HCT116 (cell line): ENCODE data around the gene TBL1X. TPM values are rescaled to one million over a fixed set of nuclear protein-coding genes. Genes with fewer than 3 reads are reported as not detected.
A peak's percentile ranks its signal among the peaks of the same experiment; 100 is the strongest.

Experiments
- ATAC-seq: fragments of 200-7000 bp; cut with Tn5 transposase; 2 replicates; pipeline ENCODE4 v1.9.1; 2020; ENCODE audit warnings: mild to moderate bottlenecking, moderate library complexity
- BruUV-seq: library from RNA; stranded (reverse); fragments of 400-500 nt; replicated peaks from 2 replicates; lab custom pipeline; 2021; lab: Mats Ljungman, UMichigan
- CTCF ChIA-PET: fragments of 300-600 bp; sonication (Branson Sonifier 250); formaldehyde crosslinking; loops from one replicate; lab custom pipeline; 2021; ENCODE audit warnings: antibody characterized with exemption; lab: Charles Lee
- POLR2A ChIA-PET: fragments of 300-600, 350-600 bp; sonication (Branson Sonifier 250); formaldehyde crosslinking; loops from one replicate; lab custom pipeline; 2021; ENCODE audit warnings: antibody characterized with exemption; lab: Charles Lee
- RAD21 ChIA-PET, 2 experiments: fragments of 300-600 bp; sonication (Branson Sonifier 250); formaldehyde crosslinking; loops; one replicate each; lab custom pipeline; 2023; ENCODE audit warnings: low total read pairs in 2 of 2; ENCODE audit not compliant: uncharacterized antibody in 2 of 2, unreplicated experiment in 2 of 2, low non-redundant PET in 1 of 2; lab: Charles Lee
- DNase-seq: peaks from one replicate; pipeline ENCODE4 v3.0.0-alpha.2; 2010; ENCODE audit warnings: low read depth, low spot score
- H2AFZ ChIP-seq: fragments of 200-600 bp; shearing (Covaris generic), sonication (generic); 2 replicates; pipeline ENCODE4 v1.6.1; 2017; ENCODE audit warnings: low read depth, mixed run types, mixed read lengths, antibody characterized with exemption, low read length; ENCODE audit not compliant: poor library complexity, severe bottlenecking
- H3K27ac ChIP-seq: 2 replicates; pipeline ENCODE4 v1.5.1; 2012; ENCODE audit warnings: low read depth, low read length
- H3K27me3 ChIP-seq: fragments of 200-600 bp; sonication (generic); 2 replicates; pipeline ENCODE4 v1.6.1; 2016; ENCODE audit warnings: mixed run types, low read length, mixed read lengths; ENCODE audit not compliant: insufficient read depth
- H3K36me3 ChIP-seq, 2 experiments: fragments of 200-500 bp in 1 of 2; fragments of 200-600 bp in 1 of 2; sonication (Bioruptor generic) in 1 of 2; sonication (generic) in 1 of 2; 2 replicates each; pipeline versions ENCODE4 v1.5.1 to v1.6.1; 2014 to 2016; ENCODE audit warnings: low read length in 2 of 2, inconsistent platforms in 1 of 2, mixed read lengths in 1 of 2, mixed run types in 1 of 2; ENCODE audit not compliant: insufficient read depth in 2 of 2, control insufficient read depth in 1 of 2
- H3K4me1 ChIP-seq, 2 experiments: fragments of 200-600 bp in 1 of 2; sonication (generic) in 1 of 2; 2 replicates each; pipeline versions ENCODE4 v1.5.1 to v1.6.1; 2012 to 2017; ENCODE audit warnings: low read length in 2 of 2, inconsistent platforms in 1 of 2, mild to moderate bottlenecking in 1 of 2, mixed read lengths in 1 of 2, mixed run types in 1 of 2, moderate library complexity in 1 of 2; ENCODE audit not compliant: insufficient read depth in 2 of 2, control insufficient read depth in 1 of 2
- H3K4me2 ChIP-seq: fragments of 200-600 bp; sonication (generic); 2 replicates; pipeline ENCODE4 v1.6.1; 2017; ENCODE audit warnings: mixed run types, low read length, mixed read lengths
- H3K4me3 ChIP-seq, 2 experiments: fragments of 200-600 bp in 1 of 2; sonication (generic) in 1 of 2; replicated peaks in 1 of 2; 2 replicates each; pipeline ENCODE4 v1.5.1; 2011 to 2016; ENCODE audit warnings: low read length in 2 of 2, control low read depth in 1 of 2, low read depth in 1 of 2, mild to moderate bottlenecking in 1 of 2, mixed read lengths in 1 of 2, mixed run types in 1 of 2
- H3K79me2 ChIP-seq: fragments of 200-600 bp; sonication (generic); 2 replicates; pipeline ENCODE4 v1.6.1; 2017; ENCODE audit warnings: mild to moderate bottlenecking, mixed run types, low read length, moderate library complexity, mixed read lengths; ENCODE audit not compliant: insufficient read depth
- H3K9ac ChIP-seq: fragments of 200-600 bp; sonication (generic); 2 replicates; pipeline ENCODE4 v1.6.1; 2016; ENCODE audit warnings: low read length, mixed read lengths
- H3K9me2 ChIP-seq: fragments of 200-600 bp; sonication (generic), shearing (Covaris generic); 2 replicates; pipeline ENCODE4 v1.6.1; 2017; ENCODE audit warnings: mixed run types, mild to moderate bottlenecking, moderate library complexity; ENCODE audit not compliant: insufficient read depth
- H3K9me3 ChIP-seq, 2 experiments: fragments of 200-500 bp in 1 of 2; fragments of 200-600 bp in 1 of 2; sonication (Bioruptor generic) in 1 of 2; sonication (generic) in 1 of 2; 2 replicates each; pipeline ENCODE4 v1.6.1; 2014 to 2017; ENCODE audit warnings: low read length in 2 of 2, mixed read lengths in 2 of 2, inconsistent platforms in 1 of 2, low read depth in 1 of 2, mild to moderate bottlenecking in 1 of 2, mixed run types in 1 of 2, moderate library complexity in 1 of 2; ENCODE audit not compliant: control insufficient read depth in 1 of 2, insufficient read depth in 1 of 2
- H4K20me1 ChIP-seq: fragments of 200-600 bp; sonication (generic), shearing (Covaris generic); 2 replicates; pipeline ENCODE4 v1.6.1; 2017; ENCODE audit warnings: mixed run types, mild to moderate bottlenecking, moderate library complexity; ENCODE audit not compliant: insufficient read depth
- CBX3 ChIP-seq: IDR thresholded peaks from 2 replicates; pipeline ENCODE4 v1.6.1; 2012; ENCODE audit warnings: low read depth
- CEBPB ChIP-seq: IDR thresholded peaks from 2 replicates; pipeline ENCODE4 v1.6.1; 2012; ENCODE audit warnings: low read depth
- EZH2phosphoT487 ChIP-seq: fragments of 200-600 bp; IDR thresholded peaks from 2 replicates; pipeline ENCODE4 v1.6.1; 2018; ENCODE audit warnings: antibody characterized with exemption, borderline replicate concordance
- FOSL1 ChIP-seq: IDR thresholded peaks from 2 replicates; pipeline ENCODE4 v1.6.1; 2012; ENCODE audit warnings: low read depth
- POLR2A ChIP-seq: IDR thresholded peaks from 2 replicates; pipeline ENCODE4 v1.7.0; 2011; ENCODE audit warnings: borderline replicate concordance; ENCODE audit not compliant: insufficient read depth, insufficient read length; ENCODE audit errors: extremely low read depth
- RAD21 ChIP-seq: IDR thresholded peaks from 2 replicates; pipeline ENCODE4 v1.6.1; 2012; ENCODE audit warnings: low read depth, mild to moderate bottlenecking
- SIN3A ChIP-seq: IDR thresholded peaks from 2 replicates; pipeline ENCODE4 v1.6.1; 2012; ENCODE audit warnings: low read depth
- SRF ChIP-seq: IDR thresholded peaks from 2 replicates; pipeline ENCODE4 v1.6.1; 2012; ENCODE audit warnings: low read depth
- intact Hi-C: fragments of 100-400 bp; cut with micrococcal nuclease; formaldehyde crosslinking; loops from 2 replicates; pipeline ENCODE4 v1.10.0; 2022
- total RNA-seq: library from RNA; stranded (reverse); gene quantifications from one replicate; pipeline ENCODE4 v1.2.1, GENCODE V29; 2021; ENCODE audit not compliant: unreplicated experiment

The TBL1X gene
- total RNA-seq, 1 experiment from 2014 or later = 37.8 TPM

- ChIA-PET RAD21 (no interaction called here), POLR2A (no interaction called here), CTCF (no interaction called here)
- H3K9me3 ChIP-seq = no peaks in the 10 kb centered on the region
- no peaks in the 10 kb centered on the region for H3K36me3 ChIP-seq
- H3K4me2 ChIP-seq = peak overlapping the region; percentile 19
- no peak overlapping the region for H3K27ac ChIP-seq
- H3K9me2 ChIP-seq = no peaks in the 10 kb centered on the region
- DNase-seq = no peak
- H3K4me3 ChIP-seq = no peak overlapping the region
- no peaks in the 10 kb centered on the region for H3K79me2 ChIP-seq
- no peak overlapping the region for H2AFZ ChIP-seq
- peak; percentile 54 for ATAC-seq
- H3K4me1 ChIP-seq = peaks cover 11 to 25% of the 10 kb centered on the region in 2 experiments; a peak in 3 of 4 replicates
- H3K27me3 ChIP-seq = no peaks in the 10 kb centered on the region
- no TSS peak for BruUV-seq
- no peak overlapping the region for H3K9ac ChIP-seq
- intact Hi-C loops = no loop called here
- TF ChIP-seq SRF (peak; percentile 40; the same call in 1 of the 2 replicates), POLR2A (no peak), FOSL1 (no peak)
- H4K20me1 ChIP-seq = no peaks in the 10 kb centered on the region
Measured at GRCh38 chrX:9562851-9563250, 98.0 kb downstream of the TBL1X start.

DNA sequence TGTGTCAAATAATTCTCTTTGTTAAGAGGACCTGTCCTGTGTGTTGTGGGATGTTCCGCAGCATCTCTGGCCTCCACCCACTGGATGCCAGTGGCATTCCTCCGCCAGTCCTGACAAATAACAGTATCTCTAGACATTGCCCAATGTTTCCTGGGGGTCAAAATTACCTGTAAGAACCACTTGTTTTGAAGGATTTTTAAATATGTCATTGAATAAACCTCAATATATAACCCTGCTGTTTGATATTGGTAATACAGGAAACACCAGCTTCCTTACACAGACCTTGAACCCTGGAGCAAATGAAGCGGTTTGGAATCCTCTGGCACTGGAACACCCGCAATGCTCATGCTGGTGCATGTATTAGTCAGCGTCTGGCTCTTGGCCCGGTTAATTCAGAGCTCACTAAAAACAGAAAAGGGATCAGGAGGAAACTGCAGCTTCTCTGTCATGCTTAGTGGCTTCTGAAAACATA, 101.3 kb downstream of the TBL1X start:
- H3K4me1 ChIP-seq = peaks cover 11 to 25% of the 10 kb centered on the region in 2 experiments; a peak in 3 of 4 replicates
- no peaks in the 10 kb centered on the region for H3K79me2 ChIP-seq
- BruUV-seq = no TSS peak
- H3K36me3 ChIP-seq = no peaks in the 10 kb centered on the region
- ChIA-PET CTCF (no interaction called here), RAD21 (no interaction called here), POLR2A (no interaction called here)
- H4K20me1 ChIP-seq = no peaks in the 10 kb centered on the region
- intact Hi-C loops = no loop called here
- H3K9me3 ChIP-seq = no peaks in the 10 kb centered on the region
- H3K4me3 ChIP-seq = no peak overlapping the region
- H3K27me3 ChIP-seq = no peaks in the 10 kb centered on the region
- TF ChIP-seq RAD21 (no peak), SIN3A (no peak), CBX3 (no peak), SRF (no peak), FOSL1 (0 out of 2 replicates have a peak, but pooled peaks have one; percentile 39), EZH2phosphoT487 (no peak), CEBPB (peak; percentile 32; the same call in 1 of the 2 replicates)
- DNase-seq (peak; percentile 32), ATAC-seq (peak; percentile 81)
- no peak overlapping the region for H2AFZ ChIP-seq
- no peak overlapping the region for H3K27ac ChIP-seq
- H3K4me2 ChIP-seq = peak overlapping the region; percentile 40
- H3K9me2 ChIP-seq = no peaks in the 10 kb centered on the region
- H3K9ac ChIP-seq = no peak overlapping the region
